ENCODE results near the gene DOCK7.
"Not testable (repeated sequence)": the region's sequence is repeated elsewhere in the genome, so short reads cannot be mapped to it uniquely, and the experiment has no call there.

The DOCK7 gene

GRCh38 chr1:62530516-62531154, 157.6 kb downstream of the DOCK7 start:
- DNase-seq (ENCODE audit: low read depth in 2 of 2), result no peak

- DNase-seq (ENCODE audit: low read depth in 2 of 2), result no peak
Measured at GRCh38 chr1:62529227-62529626, 159.0 kb downstream of the DOCK7 start.

GRCh38 chr1:62528015-62528414, 160.2 kb downstream of the DOCK7 start:
- no peak for DNase-seq (ENCODE audit: low read depth in 2 of 2)

- DNase-seq (ENCODE audit: low read depth in 2 of 2), result not testable (repeated sequence)
Measured at GRCh38 chr1:62527346-62527745, 160.8 kb downstream of the DOCK7 start.

- DNase-seq (ENCODE audit: low read depth in 2 of 2), result no peak
Measured at GRCh38 chr1:62523860-62524259, 164.3 kb downstream of the DOCK7 start.

GRCh38 chr1:62516600-62516999, 171.6 kb downstream of the DOCK7 start:
- DNase-seq (ENCODE audit: low read depth in 2 of 2), result no peak

GRCh38 chr1:62514746-62515423, 173.3 kb downstream of the DOCK7 start:
- no peak for DNase-seq (ENCODE audit: low read depth in 2 of 2)

GRCh38 chr1:62513013-62513412, 175.2 kb downstream of the DOCK7 start:
- no peak for DNase-seq (ENCODE audit: low read depth in 2 of 2)

GRCh38 chr1:62509028-62509427, 179.2 kb downstream of the DOCK7 start:
- DNase-seq (ENCODE audit: low read depth in 2 of 2), result no peak

GRCh38 chr1:62508187-62508758, 179.9 kb downstream of the DOCK7 start:
- DNase-seq (ENCODE audit: low read depth in 2 of 2), result no peak

GRCh38 chr1:62500210-62500609, 188.0 kb downstream of the DOCK7 start:
- no peak for DNase-seq (ENCODE audit: low read depth in 2 of 2)

GRCh38 chr1:62494137-62494536, 194.0 kb downstream of the DOCK7 start:
- no peak for DNase-seq (ENCODE audit: low read depth in 2 of 2)

GRCh38 chr1:62493656-62494055, 194.5 kb downstream of the DOCK7 start:
- DNase-seq (ENCODE audit: low read depth in 2 of 2), result no peak

- no peak for DNase-seq (ENCODE audit: low read depth in 2 of 2)
Measured at GRCh38 chr1:62492521-62492920, 195.7 kb downstream of the DOCK7 start.

GRCh38 chr1:62487956-62488355, 200.2 kb downstream of the DOCK7 start:
- DNase-seq (ENCODE audit: low read depth in 2 of 2), result no peak

GRCh38 chr1:62484824-62485468, 203.2 kb downstream of the DOCK7 start:
- DNase-seq (ENCODE audit: low read depth in 2 of 2), result no peak

GRCh38 chr1:62481681-62482080, 206.5 kb downstream of the DOCK7 start:
- DNase-seq (ENCODE audit: low read depth in 2 of 2), result no peak

GRCh38 chr1:62476525-62477219, 211.5 kb downstream of the DOCK7 start:
- no peak for DNase-seq (ENCODE audit: low read depth in 2 of 2)

GRCh38 chr1:62467092-62467491, 221.1 kb downstream of the DOCK7 start:
- no peak for DNase-seq (ENCODE audit: low read depth in 2 of 2)

GRCh38 chr1:62462370-62462769, 225.8 kb downstream of the DOCK7 start:
- DNase-seq (ENCODE audit: low read depth in 2 of 2), result no peak

- no peak for DNase-seq (ENCODE audit: low read depth in 2 of 2)
Measured at GRCh38 chr1:62457955-62458354, 230.2 kb downstream of the DOCK7 start.

GRCh38 chr1:62452951-62453350, 235.2 kb downstream of the DOCK7 start:
- no peak for DNase-seq (ENCODE audit: low read depth in 2 of 2)

Data from stimulated activated CD4-positive, alpha-beta T cell treated with anti-CD3 and anti-CD28 coated beads, Interleukin-1b, Interleukin-23, amount 100 ng/mL, for 1 hour (primary cell).